ENCODE measurements around the gene CCDC91. TPM values are rescaled to one million over a fixed set of nuclear protein-coding genes. Genes with fewer than 3 reads are reported as not detected.

CCDC91 gene
- total and polyA plus RNA-seq, 9 of the 15 experiments (the other 6 are each of a cell fraction or from before 2014, with no cell fraction given): 10.1 to 31.1 (median 26.3) TPM

- TF ChIP-seq ZNF639 (CRISPR knock-in tag; conservative IDR thresholded peaks at IDR 0.05 in 1 of 2, IDR thresholded peaks at IDR 0.05 in 1 of 2) (peak in 1 of 2 experiments; percentile 65; a peak in 2 of 4 replicates), ZNF253 (CRISPR knock-in tag; conservative IDR thresholded peaks at IDR 0.05) (no peak), SNAPC5 (CRISPR knock-in tag; IDR thresholded peaks at IDR 0.05) (no peak), GABPB1 (CRISPR knock-in tag; IDR thresholded peaks at IDR 0.05) (0 out of 2 replicates have a peak, but pooled peaks have one; percentile 54), TSC22D4 (tag; IDR thresholded peaks at IDR 0.05) (no peak), HCFC1 (IDR thresholded peaks at IDR 0.05; ENCODE audit: low read depth, low read length) (0 out of 2 replicates have a peak, but pooled peaks have one; percentile 10), TBP (optimal IDR thresholded peaks at IDR 0.05; ENCODE audit: low read depth, low read length) (peak; percentile 34), FOXJ3 (CRISPR knock-in tag; IDR thresholded peaks at IDR 0.05) (no peak; the same call in 1 of the 2 replicates), TEAD4 (IDR thresholded peaks at IDR 0.05; ENCODE audit: low read length) (peak; percentile 96), TEAD4 (CRISPR knock-in tag; IDR thresholded peaks at IDR 0.05; ENCODE audit: borderline replicate concordance) (no peak), ZNF395 (CRISPR knock-in tag; IDR thresholded peaks at IDR 0.05) (peak; percentile 88; the same call in 1 of the 2 replicates), KLF10 (CRISPR knock-in tag; IDR thresholded peaks at IDR 0.05) (no peak), ZNF239 (CRISPR knock-in tag; IDR thresholded peaks at IDR 0.05) (no peak), TAF15 (IDR thresholded peaks at IDR 0.05; ENCODE audit: low read depth, low read length) (no peak), XRCC5 (IDR thresholded peaks at IDR 0.05; ENCODE audit: low read depth, low read length) (no peak), ATF1 (CRISPR knock-in tag; IDR thresholded peaks at IDR 0.05) (no peak), ATF1 (tag; IDR thresholded peaks at IDR 0.05) (peak; percentile 69), ZNF644 (tag; IDR thresholded peaks at IDR 0.05; ENCODE audit: low read depth) (0 out of 2 replicates have a peak, but pooled peaks have one; percentile 63), ADNP (tag; IDR thresholded peaks at IDR 0.05) (peak; percentile 58; the same call in 1 of the 2 replicates), SMARCC2 (IDR thresholded peaks at IDR 0.05; ENCODE audit: low read depth) (peak; percentile 91), RBBP5 (IDR thresholded peaks at IDR 0.05; ENCODE audit: borderline replicate concordance, insufficient read depth, low read length, poor library complexity, severe bottlenecking) (peak; percentile 52), HEY1 (CRISPR knock-in tag; IDR thresholded peaks at IDR 0.05; ENCODE audit: borderline replicate concordance) (no peak), ZNF584 (CRISPR knock-in tag; IDR thresholded peaks at IDR 0.05; ENCODE audit: low read depth) (peak; percentile 70; the same call in 1 of the 2 replicates)
- TF ChIP-seq, protein P1, sequence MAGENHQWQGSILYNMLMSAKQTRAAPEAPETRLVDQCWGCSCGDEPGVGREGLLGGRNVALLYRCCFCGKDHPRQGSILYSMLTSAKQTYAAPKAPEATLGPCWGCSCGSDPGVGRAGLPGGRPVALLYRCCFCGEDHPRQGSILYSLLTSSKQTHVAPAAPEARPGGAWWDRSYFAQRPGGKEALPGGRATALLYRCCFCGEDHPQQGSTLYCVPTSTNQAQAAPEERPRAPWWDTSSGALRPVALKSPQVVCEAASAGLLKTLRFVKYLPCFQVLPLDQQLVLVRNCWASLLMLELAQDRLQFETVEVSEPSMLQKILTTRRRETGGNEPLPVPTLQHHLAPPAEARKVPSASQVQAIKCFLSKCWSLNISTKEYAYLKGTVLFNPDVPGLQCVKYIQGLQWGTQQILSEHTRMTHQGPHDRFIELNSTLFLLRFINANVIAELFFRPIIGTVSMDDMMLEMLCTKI (IDR thresholded peaks at IDR 0.05; ENCODE audit: partially characterized antibody): no peak
Observed at GRCh38 chr12:28242496-28243309, 52.4 kb downstream of the CCDC91 start (continued).
